Esophagus mucosa (tissue), 1 donor: ENCODE results near the gene ERF. TPM values are rescaled to one million over a fixed set of nuclear protein-coding genes. Genes with fewer than 3 reads are reported as not detected.

Experiments
- ATAC-seq: fragments of 200-7000 bp; cut with Tn5 transposase; one replicate; pipeline ENCODE4 v1.9.1; 2020
- total RNA-seq: library from RNA; stranded (reverse); gene quantifications from one replicate; pipeline ENCODE4 v1.2.4, GENCODE V29; 2023
- donor health status: DM: yes; HTN: yes; CAD: no.

Gene ERF
- total RNA-seq: 21.5 TPM

DNA sequence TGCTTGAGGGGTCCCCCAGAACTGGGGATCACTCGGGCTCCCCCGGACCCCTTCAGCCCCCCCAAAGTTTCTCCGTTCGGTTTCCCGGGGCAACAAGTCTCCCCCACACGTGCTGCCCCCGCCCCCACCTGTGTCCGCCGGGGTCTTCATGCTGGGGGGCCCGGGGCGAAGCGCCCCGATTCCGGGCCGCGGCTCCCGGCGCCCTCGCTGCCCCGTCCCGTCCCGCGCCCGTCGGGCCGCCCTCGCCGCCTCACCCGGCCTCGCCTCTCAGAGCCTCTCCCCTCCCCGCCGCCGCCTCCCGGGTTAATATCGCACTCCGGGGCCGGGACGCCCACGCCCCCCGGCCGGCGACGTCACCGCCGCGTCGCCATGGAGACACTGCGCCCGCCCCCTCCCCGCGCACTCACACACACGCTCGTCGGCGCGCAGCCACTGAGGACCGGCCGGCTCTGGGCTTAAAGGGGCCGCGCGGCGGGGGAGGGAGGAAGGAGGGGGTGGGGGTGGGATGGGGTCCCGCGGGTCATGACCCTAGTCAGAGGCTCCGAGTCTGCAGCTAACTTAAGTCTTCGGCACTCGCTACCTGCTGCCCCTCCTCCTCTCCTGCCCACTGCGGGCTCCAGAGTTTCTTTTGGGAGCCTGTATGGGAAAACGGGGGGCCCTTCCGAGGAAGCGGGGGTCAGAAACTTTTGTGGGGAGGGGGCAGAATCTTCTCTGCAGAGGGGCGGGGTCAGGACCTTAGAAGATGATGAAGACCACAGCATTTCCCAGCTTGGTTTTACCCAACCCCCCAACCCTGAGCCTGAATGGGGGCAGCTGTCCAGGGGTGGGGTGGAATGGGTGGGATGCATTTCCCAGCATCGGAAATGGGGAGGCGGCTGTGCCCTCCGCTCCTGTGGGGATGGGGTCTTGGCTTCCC, at the start of gene ERF:
ERF (minus strand) TSS at position 279 of the 916 bp plus-strand sequence; CDS start at position 150, 129 bp downstream.
- peak; percentile 86 for ATAC-seq

GRCh38 chr19:42303876-42304275, 48.9 kb upstream of the ERF start:
- ATAC-seq: no peak

DNA sequence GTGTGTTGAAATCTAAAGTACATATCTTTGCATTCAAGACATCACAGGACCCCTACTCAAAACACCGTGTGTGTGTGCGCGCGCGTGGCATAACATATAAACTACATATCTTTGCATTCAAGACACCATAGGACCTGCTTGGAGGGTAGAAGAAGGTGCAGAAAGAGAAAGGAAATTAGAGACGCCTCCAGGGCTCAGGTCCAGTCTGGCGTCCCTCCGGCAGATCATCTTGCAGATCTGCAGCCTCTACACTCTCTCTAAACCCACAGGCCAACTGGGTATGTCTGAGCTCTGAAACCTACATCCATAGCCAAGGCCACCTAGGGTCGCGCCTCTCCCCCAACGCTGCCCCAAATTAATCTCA, 48.2 kb upstream of the ERF start:
- ATAC-seq: no peak

DNA sequence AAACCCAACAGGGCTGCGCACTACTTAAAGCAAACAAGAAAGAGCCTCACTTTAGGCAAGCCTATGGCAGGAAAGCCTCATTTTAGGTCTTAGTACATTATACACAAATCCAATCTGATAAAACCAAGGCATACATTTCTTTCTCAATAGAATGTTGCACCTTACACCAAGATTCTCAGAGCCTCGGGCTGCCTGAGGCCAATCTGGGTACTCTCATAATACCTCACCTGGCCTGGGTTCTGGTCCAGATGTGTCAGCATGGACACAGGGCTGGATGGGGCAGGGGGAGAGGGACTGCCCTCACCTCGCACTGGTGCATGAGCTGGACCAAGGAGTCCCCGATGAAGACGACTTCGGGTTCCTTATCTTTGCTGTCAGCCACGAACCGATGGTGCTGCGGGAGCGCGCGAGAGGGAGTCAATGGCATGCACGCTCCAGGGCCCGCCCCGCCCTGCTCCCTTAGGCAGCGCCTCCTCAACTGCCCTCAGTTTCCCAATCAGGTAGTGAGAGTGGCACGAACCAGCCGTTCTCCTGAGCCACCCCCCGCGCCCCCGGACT, 46.8 kb upstream of the ERF start, which contains the start of gene PRR19:
PRR19 (plus strand) TSS at position 487 of the 558 bp plus-strand sequence. CDS start 7,453 bp downstream, outside the sequence.
- peak; percentile 17 for ATAC-seq

- no peak for ATAC-seq
These were observed 42.1 kb upstream of the ERF start for GRCh38 chr19:42297039-42297438.

DNA sequence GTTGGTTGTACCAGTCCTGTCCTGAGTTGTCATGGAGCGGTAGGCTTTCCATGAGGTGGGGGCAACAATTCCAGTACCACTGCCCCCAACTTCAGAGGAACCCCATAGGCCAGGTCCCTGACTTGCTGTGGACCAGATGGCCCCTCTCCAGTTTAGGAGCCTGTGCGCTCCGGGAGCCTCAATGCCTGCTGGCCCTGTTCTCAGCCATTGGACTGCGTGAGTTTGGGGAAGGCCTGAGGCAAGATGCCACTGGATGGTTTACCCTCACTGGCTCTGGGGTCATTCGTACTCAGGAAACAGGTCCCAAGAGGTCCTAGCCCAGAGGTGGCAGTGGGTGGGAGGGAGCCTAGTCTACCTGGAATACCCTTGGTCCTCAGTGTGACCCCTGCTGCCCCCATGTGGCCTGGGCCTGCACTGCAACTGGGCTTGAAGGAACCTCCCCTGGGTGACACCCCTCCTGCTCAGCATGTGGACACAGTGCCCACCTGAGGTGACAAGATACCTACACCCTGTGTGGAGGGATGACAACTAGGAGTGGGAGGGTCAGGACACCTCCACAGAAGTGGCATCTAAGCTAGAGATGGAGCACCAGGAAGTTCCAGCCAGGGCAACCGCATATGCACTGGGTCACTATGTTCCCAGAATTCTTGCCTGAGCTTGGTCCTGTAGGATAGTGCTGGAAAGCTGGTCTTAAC, 41.0 kb upstream of the ERF start:
- peak; percentile 71 for ATAC-seq

DNA sequence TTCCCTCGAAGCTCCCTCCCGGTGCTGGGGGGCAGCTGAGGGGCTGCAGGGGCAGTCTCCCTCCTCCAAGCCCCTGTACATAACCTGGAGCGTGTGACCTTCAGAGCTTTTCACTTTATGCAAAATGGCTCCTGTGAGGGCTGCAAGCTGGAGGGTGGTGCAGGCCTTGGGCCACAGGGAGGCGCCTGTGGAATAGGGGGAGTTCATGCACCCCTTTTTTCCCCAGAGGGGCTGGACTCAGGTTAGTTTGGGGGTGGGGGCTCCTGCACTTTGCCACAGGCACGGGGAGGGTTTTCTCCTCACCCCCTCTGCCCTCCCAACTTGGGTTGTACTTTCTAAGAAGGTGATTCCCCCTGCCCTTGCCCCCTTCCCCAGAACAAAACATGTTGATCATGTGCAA, 40.4 kb upstream of the ERF start:
- ATAC-seq: no peak

DNA sequence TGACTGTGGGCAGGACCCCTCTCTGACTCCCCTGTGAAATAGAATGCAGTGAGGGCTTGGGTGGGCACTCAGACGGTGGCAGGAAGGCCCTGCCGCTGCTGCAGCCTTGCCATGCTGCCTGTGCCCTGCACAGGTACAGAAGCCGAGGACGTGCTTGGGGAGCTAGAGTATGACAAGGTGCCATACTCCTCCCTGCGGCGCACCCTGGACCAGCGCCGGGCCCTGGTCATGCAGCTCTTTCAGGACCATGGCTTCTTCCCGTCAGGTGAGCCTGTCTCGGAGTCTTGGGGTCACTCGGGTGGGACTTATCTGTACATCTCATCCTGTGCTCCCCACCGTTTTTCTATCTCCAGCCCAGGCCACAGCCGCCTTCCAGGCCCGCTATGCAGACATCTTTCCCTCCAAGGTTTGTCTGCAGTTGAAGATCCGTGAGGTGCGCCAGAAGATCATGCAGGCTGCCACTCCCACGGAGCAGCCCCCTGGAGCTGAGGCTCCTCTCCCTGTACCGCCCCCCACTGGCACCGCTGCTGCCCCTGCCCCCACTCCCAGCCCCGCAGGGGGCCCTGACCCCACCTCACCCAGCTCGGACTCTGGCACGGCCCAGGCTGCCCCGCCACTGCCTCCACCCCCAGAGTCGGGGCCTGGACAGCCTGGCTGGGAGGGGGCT, 39.7 kb upstream of the ERF start:
- no peak for ATAC-seq

DNA sequence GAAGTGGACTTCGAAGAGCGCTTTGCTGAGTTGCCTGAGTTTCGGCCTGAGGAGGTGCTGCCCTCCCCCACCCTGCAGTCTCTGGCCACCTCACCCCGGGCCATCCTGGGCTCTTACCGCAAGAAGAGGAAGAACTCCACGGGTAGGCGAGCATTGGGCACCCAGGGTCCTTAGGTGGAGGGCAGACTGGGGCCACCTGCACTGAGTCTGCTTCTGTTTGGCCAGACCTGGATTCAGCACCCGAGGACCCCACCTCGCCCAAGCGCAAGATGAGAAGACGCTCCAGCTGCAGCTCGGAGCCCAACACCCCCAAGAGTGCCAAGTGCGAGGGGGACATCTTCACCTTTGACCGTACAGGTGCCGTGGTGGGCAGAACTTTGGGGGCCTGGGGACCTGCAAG, 39.0 kb upstream of the ERF start:
- ATAC-seq: no peak

- no peak for ATAC-seq
These were observed 38.6 kb upstream of the ERF start for GRCh38 chr19:42293540-42293939.

GRCh38 chr19:42292963-42293362, 38.0 kb upstream of the ERF start:
- ATAC-seq: no peak

GRCh38 chr19:42292042-42292960, 37.4 kb upstream of the ERF start:
- ATAC-seq: no peak

GRCh38 chr19:42291435-42291810, 36.5 kb upstream of the ERF start:
- ATAC-seq: no peak

GRCh38 chr19:42290523-42291434, 35.9 kb upstream of the ERF start:
- ATAC-seq: no peak

GRCh38 chr19:42290136-42290522, 35.2 kb upstream of the ERF start:
- ATAC-seq: no peak

DNA sequence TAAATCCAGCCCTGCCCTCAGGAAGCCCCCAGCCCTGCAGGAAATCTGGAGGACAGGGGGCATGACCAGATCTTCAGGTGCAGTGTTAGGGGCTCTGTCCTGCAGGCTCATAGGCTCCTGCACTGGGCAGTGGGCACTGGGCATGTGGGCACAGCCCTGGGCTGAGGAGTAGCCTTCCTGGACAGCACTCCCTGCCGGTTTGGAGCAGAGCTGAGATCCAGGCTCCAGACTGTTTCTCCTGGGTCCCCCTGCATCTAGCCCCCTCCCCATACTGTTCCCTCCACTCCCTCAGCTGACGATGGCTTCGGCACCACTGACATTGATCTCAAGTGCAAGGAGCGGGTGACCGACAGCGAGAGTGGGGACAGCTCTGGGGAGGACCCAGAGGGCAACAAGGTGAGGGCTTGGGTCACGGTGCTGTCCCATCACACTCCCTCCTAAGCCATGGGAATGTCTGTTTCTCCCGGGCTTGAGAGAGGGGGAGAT, 34.7 kb upstream of the ERF start:
- no peak for ATAC-seq

DNA sequence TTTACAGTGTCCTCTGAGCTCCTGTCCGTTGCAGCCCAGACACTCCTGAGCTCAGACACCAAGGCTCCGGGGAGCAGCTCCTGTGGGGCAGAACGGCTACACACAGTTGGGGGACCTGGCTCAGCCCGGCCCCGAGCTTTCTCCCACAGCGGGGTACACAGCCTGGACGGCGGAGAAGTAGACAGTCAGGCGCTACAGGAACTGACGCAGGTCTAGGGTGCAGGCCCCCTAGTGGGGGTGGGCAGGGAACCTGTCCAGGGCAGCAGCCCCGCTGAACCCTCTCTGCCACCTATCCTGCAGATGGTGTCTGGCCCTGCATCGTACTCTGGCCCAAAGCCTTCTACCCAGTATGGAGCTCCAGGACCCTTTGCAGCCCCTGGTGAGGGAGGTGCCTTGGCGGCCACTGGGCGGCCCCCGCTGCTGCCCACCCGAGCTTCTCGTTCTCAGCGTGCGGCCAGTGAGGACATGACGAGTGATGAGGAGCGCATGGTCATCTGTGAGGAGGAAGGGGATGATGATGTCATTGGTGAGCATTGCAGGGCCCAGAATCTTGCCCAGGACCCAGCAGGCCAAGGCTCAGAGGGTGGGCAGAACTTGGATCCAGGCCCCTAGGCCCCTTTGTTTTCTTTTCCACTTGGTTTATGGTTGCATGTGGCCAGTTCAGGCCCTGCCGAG, 34.1 kb upstream of the ERF start:
- no peak for ATAC-seq

DNA sequence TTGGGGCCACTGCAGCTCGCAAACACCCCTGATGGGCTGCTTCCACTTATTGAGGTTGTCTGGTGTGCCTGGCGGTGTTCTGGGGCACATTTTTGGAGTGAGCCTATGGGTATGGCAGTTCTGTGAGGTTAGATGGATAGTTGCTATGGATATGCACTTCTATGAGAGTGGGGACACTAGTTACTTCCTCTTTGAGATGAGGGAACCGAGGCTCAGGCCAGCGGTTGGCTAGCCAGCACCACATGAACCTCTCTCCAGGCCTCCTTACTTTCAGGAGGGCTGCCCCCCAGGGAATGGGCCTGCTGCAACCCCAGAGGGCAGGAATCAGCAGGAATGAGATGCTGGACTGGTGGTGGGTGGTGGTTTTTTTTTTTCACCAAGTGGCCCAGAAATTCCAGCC, 33.5 kb upstream of the ERF start:
- ATAC-seq: no peak

DNA sequence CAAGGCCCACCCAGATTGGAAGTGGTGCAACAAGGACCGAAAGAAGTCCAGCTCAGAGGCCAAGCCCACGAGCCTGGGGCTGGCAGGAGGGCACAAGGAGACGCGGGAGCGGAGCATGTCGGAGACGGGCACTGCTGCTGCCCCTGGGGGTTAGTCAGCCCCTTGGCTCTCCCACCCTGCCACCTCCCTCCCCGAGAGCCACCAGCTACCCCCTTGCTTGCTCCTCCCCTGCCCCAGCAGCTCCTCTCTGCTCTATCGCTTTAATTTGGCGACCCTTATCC, 32.8 kb upstream of the ERF start:
- no peak for ATAC-seq
